NCI-H2081 (cell line): ENCODE data around the gene BDH1.

ENCODE experiments used
- DNase-seq, 2 experiments: peaks; one replicate each; lab custom pipeline; 2025; lab: John Stamatoyannopoulos, UW

Gene BDH1

GRCh38 chr3:197504641-197505121, 51.1 kb downstream of the BDH1 start:
- no peak for DNase-seq

GRCh38 chr3:197504229-197504628, 51.5 kb downstream of the BDH1 start:
- no peak for DNase-seq

- DNase-seq = no peak
Measured at GRCh38 chr3:197503652-197504051, 52.1 kb downstream of the BDH1 start.

- DNase-seq = peak in 1 of 2 experiments; percentile 27
Measured at GRCh38 chr3:197501879-197502620, 53.7 kb downstream of the BDH1 start.

GRCh38 chr3:197501496-197501878, 54.3 kb downstream of the BDH1 start:
- DNase-seq = no peak

GRCh38 chr3:197500812-197501211, 55.0 kb downstream of the BDH1 start:
- no peak for DNase-seq

- no peak for DNase-seq
Measured at GRCh38 chr3:197499427-197499826, 56.3 kb downstream of the BDH1 start.

- peak; percentile 27 to 36 for DNase-seq
Measured at GRCh38 chr3:197498499-197499241, 57.1 kb downstream of the BDH1 start.

- no peak for DNase-seq
Measured at GRCh38 chr3:197496746-197497125, 59.0 kb downstream of the BDH1 start.

GRCh38 chr3:197495999-197496745, 59.6 kb downstream of the BDH1 start:
- no peak for DNase-seq

- no peak for DNase-seq
Measured at GRCh38 chr3:197495499-197495898, 60.3 kb downstream of the BDH1 start.

GRCh38 chr3:197495059-197495455, 60.7 kb downstream of the BDH1 start:
- no peak for DNase-seq

GRCh38 chr3:197494366-197495058, 61.3 kb downstream of the BDH1 start:
- peak in 1 of 2 experiments; percentile 39 for DNase-seq

- DNase-seq = no peak
Measured at GRCh38 chr3:197493049-197493448, 62.7 kb downstream of the BDH1 start.

GRCh38 chr3:197491923-197492664, 63.7 kb downstream of the BDH1 start:
- no peak for DNase-seq

- DNase-seq = no peak
Measured at GRCh38 chr3:197491478-197491877, 64.3 kb downstream of the BDH1 start.

- no peak for DNase-seq
Measured at GRCh38 chr3:197490098-197491058, 65.4 kb downstream of the BDH1 start.

GRCh38 chr3:197487911-197488391, 67.8 kb downstream of the BDH1 start:
- DNase-seq = peak in 1 of 2 experiments; percentile 54

- DNase-seq = no peak
Measured at GRCh38 chr3:197486861-197487260, 68.9 kb downstream of the BDH1 start.

GRCh38 chr3:197485143-197485542, 70.6 kb downstream of the BDH1 start:
- DNase-seq = no peak
